Activated CD4-positive, CD25-positive, alpha-beta regulatory T cell (primary cell): ENCODE data around the gene DDAH2.

Experiments used
- DNase-seq, 4 experiments: peaks; one replicate each; lab custom pipeline; 2025; lab: John Stamatoyannopoulos, UW

DDAH2 gene

DNA sequence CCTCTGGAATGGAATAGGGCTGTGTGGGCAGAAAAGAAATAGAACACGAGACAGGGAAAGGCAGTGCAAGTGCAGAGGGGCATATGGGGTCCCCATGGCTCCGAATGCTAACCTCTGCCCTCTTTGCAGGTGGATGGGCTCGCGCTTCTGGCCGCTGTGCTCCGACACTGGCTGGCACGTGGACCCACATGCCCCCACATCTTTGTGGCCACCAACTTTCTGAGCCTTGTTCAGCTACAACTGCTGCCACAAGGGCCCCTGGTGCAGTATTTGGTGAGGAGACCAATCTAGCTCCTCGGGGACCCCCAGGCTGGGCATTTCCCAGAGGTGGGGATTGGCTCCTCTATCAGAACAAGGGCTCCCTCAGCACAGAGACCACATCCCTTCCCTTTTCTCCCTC lies 32.2 kb upstream of the DDAH2 start:
- DNase-seq = no peak

DNA sequence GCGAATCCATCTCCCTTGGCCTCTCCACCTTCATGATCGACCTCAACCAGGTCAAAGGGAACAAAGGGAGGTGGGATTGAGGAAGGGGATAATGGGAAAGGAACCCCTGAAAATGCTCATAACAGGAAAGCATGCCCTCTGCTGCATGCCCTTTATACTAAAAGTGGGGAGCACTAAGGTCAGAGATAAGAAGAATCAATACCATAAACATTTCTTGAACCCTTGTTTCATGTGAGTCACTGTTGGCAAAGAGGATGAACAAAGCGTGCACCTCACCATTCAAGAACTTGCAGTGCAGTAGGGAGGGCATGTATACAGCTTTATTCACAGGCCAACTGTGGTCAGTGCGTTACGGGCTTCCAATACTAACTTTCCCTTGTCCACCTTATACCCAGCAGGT lies 31.7 kb upstream of the DDAH2 start:
- DNase-seq = no peak

DNA sequence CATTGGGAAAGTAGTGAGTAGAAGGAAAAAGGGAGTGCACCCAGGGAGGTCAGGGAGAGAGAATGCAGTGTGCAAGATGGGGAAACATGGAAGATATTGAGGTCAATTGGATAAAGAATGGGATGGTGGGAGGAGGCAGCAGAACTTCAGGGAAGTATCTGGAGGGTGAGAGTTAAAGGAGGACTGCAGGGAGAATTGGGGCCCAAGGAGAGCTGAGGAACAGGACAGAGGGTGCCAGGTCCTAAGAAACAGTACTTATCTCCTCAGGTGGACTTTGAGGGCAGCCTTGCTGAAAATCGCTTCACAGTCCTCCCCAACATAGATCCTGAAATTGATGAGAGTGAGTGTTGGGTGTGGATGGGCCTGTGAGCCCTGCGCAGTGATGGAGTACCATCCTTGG lies 29.2 kb upstream of the DDAH2 start:
- no peak for DNase-seq

DNA sequence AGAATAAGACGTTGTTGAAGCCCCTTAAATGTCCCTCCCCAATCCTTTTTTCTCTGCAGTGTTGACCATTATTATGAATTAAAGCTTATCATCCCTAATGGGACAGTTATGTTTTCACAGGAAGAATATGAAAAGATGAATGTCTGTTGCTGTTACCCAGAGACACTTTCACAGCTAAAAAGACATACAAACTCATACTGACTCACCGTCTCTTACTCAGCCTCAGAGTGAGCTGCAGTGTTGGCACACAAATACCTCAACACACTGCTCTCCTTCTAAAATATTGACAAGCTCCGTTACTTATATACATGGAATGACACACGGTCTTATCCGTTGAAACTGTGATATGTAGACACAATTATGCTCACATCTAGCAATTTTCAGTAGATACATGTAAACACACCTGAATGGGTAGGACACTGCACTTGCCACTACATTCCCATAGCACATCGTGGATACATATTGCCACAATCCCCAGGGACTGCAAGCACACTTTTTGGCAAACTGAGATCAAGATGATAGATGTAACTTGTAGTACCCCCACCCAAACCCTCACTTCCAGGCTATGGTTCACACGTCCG lies 23.7 kb upstream of the DDAH2 start:
- no peak for DNase-seq

DNA sequence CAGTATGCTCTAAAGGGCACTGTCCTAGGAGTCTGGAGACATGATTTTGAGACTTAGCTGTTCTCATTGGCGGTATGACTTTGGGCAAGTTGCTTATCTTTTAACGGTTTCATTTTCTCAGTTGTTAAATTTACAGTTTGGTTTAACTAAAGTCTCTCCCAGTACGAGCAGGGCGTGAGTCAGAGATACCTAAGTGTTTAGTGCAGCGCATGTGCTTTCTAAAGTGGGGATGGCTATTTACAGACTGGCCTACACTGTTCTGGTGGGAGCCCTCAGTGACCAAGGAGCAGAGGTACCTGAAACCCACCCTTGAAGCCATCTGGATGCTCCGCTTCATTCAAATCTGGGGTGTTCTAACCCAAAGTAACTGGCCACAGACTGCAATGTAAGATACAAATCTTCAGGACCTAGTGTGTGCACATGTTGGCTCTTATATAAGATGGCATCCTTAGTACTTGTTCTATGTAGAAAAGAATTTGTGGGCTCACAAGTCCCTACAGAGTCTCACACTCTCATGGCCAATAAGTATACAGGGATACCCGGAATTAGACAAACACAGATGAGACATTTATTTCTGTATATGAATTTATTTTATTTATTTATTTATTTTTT lies 21.4 kb upstream of the DDAH2 start:
- DNase-seq = no peak

DNA sequence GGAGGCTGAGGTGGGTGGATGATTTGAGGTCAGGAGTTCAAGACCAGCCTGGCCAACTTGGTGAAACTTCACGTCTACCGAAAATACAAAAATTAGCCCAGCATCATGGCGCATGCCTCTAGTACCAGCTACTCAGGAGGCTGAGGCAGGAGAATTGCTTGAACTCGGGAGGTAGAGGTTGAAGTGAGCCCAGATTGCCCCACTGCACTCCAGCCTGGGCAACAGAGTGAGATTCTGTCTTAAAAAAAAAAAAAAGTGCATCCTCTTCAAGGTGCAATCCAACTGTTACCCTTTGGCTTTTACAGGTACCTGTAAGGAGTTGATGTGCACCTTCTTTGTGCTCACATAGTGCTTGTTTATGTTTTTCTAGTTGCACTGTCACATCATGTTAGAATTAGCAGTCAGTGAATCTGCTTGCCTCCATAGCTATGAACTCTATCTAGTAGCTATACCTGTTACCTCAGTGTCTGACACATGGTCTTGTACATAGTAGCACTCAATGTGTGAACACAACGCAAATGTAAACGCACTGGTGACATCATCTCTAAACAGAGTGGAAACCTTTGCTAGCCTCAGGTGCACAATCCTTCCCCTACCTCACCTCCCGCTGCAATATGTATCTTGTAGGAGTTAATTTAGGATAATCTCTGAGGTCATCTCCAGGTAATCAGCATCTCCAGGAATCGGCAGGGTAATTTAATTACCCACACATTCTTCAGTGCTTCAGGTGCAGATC lies 20.4 kb upstream of the DDAH2 start:
- no peak for DNase-seq

DNA sequence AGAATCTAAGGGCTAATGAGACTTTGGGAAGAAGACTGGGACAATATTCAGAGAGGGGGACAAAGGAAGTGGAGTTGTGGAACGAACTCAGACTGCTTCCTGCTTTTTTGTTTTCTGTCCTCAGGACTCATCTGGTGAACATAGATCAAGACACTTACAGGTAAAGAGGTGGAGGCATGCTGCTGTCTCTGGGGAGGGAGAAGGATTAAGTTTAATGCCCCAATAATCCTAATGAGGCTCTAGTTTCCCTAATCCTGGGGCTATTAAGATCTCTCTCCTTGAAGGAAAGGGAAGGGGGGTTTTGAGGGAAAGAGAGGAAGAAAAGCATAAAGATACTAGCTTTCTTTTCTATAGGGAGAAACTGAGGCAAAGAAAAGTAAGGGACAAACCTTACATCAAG lies 15.3 kb upstream of the DDAH2 start:
- no peak for DNase-seq

DNA sequence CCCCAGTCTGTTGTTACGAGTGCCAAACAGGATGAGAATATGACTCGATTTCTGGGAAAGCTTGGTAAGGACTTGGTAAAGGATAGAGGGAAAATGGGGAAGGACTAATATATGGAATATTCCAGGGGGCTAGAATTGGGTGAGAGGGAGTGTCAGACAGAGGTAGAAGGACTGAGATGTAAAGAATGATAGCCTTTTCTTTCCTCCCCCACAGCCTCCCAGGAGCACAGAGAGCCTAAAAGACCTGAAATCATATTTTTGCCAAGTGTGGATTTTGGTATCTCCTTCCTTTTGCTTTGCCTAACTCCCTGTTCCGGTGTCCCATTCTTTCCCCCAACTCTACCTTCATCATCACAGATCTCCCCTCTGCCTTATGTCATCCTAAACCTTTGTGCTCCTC lies 13.8 kb upstream of the DDAH2 start:
- DNase-seq = no peak

DNA sequence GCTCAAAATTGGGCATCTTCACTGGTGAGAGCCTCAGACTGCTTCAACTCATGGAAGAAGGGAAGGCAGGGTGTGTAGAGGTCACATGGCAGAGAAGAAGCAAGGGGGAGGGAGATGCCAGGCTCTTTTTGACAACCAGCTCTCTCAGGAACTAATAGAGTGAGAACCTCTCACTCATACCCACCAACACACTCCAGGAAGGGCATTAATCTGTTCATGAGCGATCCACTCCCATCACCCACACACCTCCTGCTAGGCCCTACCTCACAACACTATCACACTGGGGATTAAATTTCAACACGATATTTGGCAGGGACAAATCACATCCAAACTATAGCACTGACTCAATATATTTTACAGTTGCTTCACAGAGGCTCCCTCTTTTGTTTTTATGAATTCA lies 12.7 kb upstream of the DDAH2 start:
- DNase-seq = no peak

DNA sequence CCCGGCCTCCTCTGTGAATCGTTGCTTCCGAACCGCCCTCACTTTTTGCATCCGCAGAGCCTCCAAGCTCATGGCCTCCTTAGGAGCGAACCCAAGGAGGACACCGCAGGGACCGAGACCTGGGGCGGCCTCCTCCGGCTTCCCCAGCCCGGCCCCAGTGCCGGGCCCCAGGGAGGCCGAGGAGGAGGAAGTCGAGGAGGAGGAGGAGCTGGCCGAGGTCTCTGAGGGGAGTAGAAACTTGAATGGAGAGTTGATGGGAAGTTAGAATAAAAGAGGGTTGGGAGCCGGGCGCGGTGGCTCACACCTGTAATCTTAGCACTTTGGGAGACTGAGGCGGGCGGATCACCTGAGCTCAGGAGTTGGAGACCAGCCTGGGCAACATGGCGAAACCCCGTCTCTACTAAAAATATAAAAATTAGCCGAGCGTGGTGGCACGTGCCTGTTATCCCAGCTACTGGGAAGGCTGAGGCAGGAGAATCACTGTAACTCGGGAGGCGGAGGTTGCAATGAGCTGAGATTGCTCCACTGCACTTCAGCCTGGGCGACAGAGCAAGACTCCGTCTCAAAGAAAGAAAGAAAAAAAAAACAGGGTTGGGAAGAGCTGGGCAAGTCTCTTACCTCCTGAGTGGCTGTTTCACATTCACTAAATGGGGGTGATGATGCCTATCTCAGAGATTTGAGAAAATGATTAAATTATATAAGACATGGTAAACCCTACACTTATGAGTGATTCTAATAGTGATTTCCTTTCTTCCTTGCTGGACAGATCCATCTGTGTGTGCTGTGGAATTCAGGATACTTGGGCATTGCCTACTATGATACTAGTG lies 11.5 kb upstream of the DDAH2 start:
- no peak for DNase-seq

DNA sequence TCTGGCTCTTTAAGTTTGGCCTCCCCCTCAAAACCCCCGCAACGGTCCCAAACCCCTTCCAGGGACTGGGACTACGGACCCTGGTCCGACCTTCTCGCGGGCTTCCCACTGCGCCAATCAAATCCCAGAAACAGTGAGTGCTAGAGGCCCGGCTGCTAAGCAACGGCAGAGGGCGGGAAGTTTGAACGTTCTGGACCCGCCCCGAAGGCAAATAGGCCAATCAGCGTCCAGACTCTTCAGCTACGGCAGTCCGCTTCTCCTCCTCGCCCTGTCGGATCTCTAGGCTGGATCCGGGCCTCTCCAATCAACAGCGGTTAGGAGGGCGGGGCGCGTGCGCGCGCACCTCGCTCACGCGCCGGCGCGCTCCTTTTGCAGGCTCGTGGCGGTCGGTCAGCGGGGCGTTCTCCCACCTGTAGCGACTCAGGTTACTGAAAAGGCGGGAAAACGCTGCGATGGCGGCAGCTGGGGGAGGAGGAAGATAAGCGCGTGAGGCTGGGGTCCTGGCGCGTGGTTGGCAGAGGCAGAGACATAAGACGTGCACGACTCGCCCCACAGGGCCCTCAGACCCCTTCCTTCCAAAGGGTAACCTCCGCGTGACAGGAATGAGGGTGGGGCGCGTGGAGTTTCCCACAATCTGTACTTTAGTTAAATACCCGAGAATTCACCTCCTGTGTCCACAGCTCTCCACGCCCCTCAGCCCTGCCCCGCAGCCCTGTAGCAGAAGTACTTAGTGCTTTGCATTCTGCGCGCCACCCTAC lies 10.7 kb upstream of the DDAH2 start, which contains the start of gene MSH5:
TSS of gene MSH5 (plus strand) at position 367 of the 758 bp plus-strand sequence. CDS start 462 bp downstream, outside the sequence.
- DNase-seq = peak; percentile 84 to 90 (median 88)

DNA sequence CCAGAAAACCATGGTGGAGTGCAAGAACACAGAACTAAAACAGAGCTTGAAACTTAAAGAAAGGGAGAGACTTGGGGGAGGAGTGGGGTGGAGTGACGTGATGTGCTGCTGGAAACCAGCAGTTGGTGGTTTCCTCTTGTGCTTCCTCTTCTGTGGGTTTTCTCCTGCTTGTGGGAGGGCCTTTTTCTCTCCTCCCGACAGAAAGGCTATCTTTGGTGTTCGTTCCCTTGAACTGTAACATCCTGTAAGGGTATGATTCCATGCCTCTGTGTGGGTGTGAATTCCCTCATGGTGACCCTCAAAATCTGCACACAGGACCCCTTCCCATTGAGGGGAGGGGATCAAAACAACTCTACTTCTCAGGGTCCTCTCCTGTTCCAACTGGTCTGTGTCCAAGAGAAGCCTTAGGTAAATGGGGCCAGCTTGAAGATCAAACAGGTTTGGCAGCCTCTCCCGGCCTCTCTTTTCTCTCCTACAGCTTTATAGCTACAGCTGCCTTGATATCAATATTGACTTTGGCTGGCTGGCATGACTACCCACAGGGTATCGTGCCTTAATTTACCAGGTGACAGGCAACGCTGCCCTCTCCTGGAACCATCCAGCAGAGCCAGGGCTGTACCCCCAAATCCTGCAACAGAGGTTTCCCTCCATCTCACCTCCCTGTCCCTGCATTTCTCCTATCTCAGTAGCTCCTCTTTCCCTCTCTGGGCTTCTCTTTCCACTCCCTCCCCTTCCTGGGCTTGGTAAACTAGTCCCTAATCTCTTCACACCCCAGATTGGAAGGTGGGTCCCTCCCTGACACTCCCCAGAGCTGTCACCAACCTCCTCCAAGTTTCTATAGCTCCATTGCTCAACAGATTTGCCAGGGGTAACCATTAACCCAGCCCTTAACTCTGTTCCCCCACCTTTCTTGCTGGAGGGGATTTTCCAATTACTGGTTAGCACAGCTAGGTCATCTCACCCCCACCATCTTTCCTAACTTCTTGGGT lies 9.2 kb upstream of the DDAH2 start:
- peak in 2 of 4 experiments; percentile 30 to 31 for DNase-seq

DNA sequence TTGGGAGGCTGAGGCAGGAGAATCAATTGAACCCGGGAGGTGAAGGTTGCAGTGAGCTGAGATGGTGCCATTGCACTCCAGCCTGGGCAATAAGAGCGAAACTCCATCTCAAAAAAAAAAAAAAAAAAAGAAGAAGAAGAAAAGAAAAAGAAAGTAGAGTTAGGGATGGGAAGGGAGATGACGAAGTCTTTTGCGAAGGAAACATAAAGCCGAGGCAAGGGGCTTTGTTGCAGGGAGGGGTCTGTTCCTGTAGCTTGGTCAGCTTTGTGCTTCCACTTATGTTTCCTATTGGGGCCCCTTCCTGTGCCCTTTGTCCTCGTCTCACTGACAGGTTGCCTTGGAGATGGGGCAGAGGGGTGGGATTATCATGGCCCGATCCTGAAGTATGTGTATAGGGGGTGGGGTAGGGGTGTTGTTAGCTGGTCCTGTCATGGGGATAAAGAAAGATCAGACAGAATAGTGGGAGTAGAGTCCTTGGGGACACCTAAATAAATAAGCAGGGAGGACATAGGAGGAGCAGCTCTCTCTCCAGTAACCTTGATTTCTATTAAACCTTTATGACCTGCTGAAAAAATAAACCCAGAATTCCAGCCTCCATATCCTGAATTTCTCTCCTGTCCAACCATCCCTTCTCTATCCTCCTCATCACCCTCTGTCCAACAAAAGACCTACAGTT lies 8.4 kb upstream of the DDAH2 start:
- no peak for DNase-seq

DNA sequence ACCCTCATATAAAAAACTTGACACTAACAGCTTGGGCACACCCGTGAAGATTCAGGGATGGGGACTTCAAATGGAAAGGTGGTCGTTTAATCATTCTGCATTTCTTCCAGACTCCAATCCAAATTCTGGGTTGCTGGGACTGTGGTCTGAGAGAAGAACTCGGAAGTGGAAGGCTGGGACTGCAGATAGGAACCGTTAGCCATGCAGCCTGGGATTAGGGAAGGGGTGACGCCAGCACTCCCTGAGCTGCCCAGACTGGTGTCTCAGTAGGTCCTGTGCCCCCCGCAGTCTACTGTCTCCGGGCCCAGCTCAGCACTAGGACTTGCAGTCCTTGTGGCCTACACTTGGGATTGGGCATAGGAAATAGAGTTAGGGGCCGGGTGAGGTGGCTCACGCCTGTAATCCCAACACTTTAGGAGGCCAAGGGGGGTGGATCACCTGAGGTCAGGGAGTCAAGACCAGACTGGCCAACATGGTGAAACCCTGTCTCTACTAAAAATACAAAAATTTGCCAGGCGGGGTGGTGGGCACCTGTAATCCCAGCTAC lies 7.7 kb upstream of the DDAH2 start:
- DNase-seq = no peak

DNA sequence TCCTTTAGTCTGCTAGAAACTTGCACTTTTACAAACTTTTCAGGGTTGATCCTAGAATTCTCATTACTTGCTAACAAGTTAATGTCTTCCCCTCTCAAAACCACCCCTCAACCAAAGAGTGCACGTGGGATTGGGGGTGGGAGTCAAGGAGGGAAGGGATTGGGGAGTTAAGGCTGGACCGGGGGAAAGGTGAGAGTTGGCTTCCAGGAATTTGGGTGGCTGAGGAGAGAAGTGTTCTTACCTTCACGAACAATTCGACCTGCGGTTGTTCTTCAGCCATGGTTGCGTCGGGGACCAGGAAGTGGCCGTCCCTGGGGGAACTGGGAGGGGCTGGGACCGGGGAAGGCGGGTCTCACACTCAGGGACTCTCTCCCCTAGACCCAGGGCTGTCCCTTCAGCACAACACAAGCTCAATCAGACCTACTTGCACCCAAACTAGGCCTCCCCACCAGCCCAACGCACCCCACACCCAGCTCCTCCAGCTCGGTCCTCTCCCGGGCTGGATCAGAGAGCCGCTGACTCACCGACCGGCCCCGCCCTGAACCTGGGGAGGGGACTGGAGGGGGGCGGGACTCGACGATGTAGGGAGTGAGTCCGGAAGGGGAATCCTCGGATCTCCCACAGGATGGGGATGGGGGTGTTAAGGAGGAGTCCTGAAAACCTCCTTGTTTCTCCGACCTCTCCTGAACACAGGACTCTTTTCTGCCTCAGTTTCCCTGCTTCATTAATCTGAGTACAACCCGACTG lies 7.1 kb upstream of the DDAH2 start, which contains the start of gene CLIC1:
TSS of gene CLIC1 (minus strand) at position 510 of the 747 bp plus-strand sequence. CDS start at position 280, 230 bp downstream.
- peak; percentile 43 to 58 (median 49) for DNase-seq

DNA sequence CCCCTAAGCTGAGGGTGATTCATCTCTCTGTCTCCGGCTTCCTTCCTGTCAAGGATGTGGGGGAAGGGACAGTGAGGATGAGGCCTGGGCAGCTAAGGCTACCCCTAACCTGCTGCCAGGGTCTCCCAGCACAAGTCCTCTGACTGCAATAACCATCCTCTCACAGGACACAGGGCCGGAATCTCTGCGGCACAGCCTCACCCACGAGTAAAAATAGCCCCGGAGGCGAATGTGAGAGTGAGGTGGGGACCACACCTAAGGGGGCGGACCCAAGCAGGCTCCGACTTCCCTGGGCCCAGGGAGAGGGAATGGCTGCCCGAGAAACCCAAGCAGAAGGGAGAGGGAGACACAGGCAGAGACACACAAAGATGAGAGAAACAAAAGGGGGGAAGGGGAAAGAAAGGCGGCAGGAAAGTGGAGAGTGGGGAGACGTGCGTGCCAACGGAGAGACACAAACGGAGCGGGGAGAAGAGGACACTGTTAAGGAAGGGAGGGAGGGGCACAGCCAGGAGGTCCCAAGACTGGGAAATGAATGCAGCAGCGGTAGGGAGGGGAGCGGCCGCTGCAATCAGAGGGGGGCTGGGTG lies 5.8 kb upstream of the DDAH2 start:
- DNase-seq = peak in 3 of 4 experiments; percentile 21 to 35 (median 21)

DNA sequence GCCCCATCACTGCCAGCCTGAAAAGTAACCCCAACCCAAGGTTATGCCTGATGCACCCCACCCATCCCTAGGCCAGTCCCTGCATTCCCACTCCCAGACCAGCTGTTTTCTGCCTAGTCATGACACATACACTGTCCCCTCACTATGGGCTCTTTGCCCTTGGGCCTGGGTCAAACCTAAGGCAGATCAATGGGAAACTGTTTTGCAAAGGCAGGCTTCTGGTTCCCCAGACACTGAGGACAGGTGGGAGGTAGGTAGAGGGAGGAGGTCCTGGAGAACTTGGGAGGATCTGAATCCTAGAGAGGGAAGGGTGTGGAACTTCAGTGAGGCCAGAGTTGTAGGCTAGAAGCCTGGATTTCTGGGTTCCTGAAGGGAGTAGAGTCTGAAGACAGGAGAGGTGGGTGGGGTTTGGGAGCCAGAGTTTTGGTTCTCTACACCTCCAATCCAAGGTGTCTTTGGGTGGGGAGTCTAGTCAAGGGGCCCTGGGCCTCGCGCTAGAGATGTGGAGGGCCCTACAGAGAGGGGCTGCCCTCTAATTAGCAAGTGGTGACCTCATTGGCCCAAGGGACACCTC lies 5.2 kb upstream of the DDAH2 start:
- DNase-seq = no peak

DNA sequence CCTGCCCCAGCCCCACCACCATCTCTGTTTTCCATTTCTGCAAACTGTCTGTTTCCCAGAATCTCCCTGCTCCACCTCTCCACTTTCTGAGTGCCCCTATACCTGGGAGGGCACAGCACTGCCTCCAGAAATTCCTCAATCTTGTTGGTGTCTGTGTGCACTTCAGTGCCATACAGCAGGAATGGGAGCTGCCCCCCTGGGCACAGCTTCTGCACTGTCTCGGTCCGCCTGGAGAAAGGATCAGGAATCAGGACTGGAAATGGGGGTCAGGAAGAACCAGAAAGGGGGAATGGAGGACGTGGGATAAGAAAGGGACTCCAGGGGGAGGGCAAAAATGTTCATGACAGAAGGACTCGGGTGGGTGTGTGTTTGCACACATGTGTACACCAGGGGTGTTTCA lies 4.6 kb upstream of the DDAH2 start:
- no peak for DNase-seq
